Liver (tissue), 3 donors: ENCODE results near the gene CLDN5.

ENCODE experiments used
- CTCF ChIP-seq: fragments of 150-350 bp; IDR thresholded peaks from 2 replicates; pipeline ENCODE4 v1.5.1; 2017; ENCODE audit warnings: improper control_type of control experiment, low read depth, low read length; ENCODE audit not compliant: missing input control
- HNF4A ChIP-seq, 2 donors: conservative IDR thresholded peaks; 2 replicates each; pipeline ENCODE4 v1.6.1; 2016; ENCODE audit warnings: antibody characterized with exemption in 2 of 2, mild to moderate bottlenecking in 2 of 2
- MAX ChIP-seq: IDR thresholded peaks from 2 replicates; pipeline ENCODE4 v1.6.1; 2016; ENCODE audit warnings: antibody characterized with exemption
- NR2F2 ChIP-seq: IDR thresholded peaks from 2 replicates; pipeline ENCODE4 v1.6.1; 2016; ENCODE audit warnings: antibody characterized with exemption
- RAD21 ChIP-seq, 2 donors: IDR thresholded peaks; 2 replicates each; pipeline ENCODE4 v1.6.1; 2016; ENCODE audit warnings: antibody characterized with exemption in 2 of 2, mild to moderate bottlenecking in 2 of 2
- SP1 ChIP-seq: IDR thresholded peaks from 2 replicates; pipeline ENCODE4 v1.6.1; 2018; ENCODE audit warnings: antibody characterized with exemption, mild to moderate bottlenecking
- TAF1 ChIP-seq: conservative IDR thresholded peaks from 2 replicates; pipeline ENCODE4 v1.6.1; 2016; ENCODE audit warnings: antibody characterized with exemption, mild to moderate bottlenecking
- YY1 ChIP-seq: IDR thresholded peaks from 2 replicates; pipeline ENCODE4 v1.6.1; 2016; ENCODE audit warnings: antibody characterized with exemption, mild to moderate bottlenecking
- TF ChIP-seq, protein P1 (sequence below): IDR thresholded peaks from 2 replicates; pipeline ENCODE4 v1.6.1; 2016; ENCODE audit warnings: antibody characterized with exemption, mild to moderate bottlenecking
- TF ChIP-seq, protein P2 (sequence below): IDR thresholded peaks from 2 replicates; pipeline ENCODE4 v1.6.1; 2016; ENCODE audit warnings: antibody characterized with exemption
- TF ChIP-seq, protein P3 (sequence below): IDR thresholded peaks from 2 replicates; pipeline ENCODE4 v1.6.1; 2016; ENCODE audit warnings: antibody characterized with exemption
- donor health status: healthy.
- donor health status: healthy.

- TF ChIP-seq CTCF (no peak), NR2F2 (no peak), TAF1 (no peak), SP1 (no peak), RAD21 (IDR thresholded peaks at IDR 0.05) (no peak), MAX (no peak), HNF4A (conservative IDR thresholded peaks at IDR 0.05) (no peak), YY1 (no peak)
- TF ChIP-seq, protein P1, sequence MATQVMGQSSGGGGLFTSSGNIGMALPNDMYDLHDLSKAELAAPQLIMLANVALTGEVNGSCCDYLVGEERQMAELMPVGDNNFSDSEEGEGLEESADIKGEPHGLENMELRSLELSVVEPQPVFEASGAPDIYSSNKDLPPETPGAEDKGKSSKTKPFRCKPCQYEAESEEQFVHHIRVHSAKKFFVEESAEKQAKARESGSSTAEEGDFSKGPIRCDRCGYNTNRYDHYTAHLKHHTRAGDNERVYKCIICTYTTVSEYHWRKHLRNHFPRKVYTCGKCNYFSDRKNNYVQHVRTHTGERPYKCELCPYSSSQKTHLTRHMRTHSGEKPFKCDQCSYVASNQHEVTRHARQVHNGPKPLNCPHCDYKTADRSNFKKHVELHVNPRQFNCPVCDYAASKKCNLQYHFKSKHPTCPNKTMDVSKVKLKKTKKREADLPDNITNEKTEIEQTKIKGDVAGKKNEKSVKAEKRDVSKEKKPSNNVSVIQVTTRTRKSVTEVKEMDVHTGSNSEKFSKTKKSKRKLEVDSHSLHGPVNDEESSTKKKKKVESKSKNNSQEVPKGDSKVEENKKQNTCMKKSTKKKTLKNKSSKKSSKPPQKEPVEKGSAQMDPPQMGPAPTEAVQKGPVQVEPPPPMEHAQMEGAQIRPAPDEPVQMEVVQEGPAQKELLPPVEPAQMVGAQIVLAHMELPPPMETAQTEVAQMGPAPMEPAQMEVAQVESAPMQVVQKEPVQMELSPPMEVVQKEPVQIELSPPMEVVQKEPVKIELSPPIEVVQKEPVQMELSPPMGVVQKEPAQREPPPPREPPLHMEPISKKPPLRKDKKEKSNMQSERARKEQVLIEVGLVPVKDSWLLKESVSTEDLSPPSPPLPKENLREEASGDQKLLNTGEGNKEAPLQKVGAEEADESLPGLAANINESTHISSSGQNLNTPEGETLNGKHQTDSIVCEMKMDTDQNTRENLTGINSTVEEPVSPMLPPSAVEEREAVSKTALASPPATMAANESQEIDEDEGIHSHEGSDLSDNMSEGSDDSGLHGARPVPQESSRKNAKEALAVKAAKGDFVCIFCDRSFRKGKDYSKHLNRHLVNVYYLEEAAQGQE = no peak
- TF ChIP-seq, protein P2, sequence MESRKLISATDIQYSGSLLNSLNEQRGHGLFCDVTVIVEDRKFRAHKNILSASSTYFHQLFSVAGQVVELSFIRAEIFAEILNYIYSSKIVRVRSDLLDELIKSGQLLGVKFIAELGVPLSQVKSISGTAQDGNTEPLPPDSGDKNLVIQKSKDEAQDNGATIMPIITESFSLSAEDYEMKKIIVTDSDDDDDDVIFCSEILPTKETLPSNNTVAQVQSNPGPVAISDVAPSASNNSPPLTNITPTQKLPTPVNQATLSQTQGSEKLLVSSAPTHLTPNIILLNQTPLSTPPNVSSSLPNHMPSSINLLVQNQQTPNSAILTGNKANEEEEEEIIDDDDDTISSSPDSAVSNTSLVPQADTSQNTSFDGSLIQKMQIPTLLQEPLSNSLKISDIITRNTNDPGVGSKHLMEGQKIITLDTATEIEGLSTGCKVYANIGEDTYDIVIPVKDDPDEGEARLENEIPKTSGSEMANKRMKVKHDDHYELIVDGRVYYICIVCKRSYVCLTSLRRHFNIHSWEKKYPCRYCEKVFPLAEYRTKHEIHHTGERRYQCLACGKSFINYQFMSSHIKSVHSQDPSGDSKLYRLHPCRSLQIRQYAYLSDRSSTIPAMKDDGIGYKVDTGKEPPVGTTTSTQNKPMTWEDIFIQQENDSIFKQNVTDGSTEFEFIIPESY = no peak
- TF ChIP-seq, protein P3, sequence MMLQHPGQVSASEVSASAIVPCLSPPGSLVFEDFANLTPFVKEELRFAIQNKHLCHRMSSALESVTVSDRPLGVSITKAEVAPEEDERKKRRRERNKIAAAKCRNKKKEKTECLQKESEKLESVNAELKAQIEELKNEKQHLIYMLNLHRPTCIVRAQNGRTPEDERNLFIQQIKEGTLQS = no peak
These were observed 26.2 kb upstream of the CLDN5 start for GRCh38 chr22:19550382-19550781.
